ENCODE measurements around the gene IL16.

Gene IL16

DNA sequence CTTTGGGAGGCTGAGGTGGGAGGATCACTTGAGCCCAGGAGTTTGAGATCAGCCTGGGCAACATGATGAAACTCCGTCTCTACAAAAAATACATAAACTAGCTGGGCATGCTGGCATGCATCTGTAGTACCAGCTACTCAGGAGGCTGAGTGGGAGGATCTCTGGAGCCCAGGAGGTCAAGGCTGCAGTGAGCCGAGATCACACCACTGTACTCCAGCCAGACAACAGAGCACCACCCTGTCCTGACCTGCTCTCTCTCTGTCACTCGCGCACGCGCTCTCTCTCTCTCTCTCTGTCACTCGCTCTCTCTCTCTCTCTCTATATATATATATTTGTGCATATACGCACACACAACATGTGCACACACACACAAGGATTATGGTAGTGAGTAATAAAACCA, 61.8 kb downstream of the IL16 start:
- no peak for DNase-seq

DNA sequence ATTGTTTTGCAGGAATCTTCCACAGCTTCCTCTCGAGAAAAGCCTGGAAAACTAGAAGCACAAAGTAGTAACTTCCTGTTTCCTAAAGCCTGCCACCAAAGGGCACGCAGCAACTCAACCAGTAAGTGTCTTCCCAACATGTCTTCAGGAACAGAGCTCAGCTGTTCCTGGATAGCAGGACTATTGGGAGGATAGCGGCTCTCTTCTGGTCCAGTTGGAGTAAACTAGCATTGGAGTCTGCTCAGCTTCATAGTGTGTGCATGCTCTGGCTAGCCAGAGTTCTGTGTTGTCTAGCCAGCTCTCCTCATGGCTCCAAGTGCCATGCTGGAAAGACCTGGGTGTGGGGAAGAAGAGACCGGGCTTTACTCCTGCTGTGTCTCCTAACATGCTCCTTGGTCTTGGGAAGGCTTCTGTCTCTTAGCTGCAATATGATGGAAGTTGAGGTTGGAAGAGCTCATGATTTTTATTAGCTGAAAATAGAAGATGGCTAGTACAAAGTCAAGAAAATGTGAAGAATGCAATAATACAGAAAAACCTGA, 63.1 kb downstream of the IL16 start:
- no peak for DNase-seq

DNA sequence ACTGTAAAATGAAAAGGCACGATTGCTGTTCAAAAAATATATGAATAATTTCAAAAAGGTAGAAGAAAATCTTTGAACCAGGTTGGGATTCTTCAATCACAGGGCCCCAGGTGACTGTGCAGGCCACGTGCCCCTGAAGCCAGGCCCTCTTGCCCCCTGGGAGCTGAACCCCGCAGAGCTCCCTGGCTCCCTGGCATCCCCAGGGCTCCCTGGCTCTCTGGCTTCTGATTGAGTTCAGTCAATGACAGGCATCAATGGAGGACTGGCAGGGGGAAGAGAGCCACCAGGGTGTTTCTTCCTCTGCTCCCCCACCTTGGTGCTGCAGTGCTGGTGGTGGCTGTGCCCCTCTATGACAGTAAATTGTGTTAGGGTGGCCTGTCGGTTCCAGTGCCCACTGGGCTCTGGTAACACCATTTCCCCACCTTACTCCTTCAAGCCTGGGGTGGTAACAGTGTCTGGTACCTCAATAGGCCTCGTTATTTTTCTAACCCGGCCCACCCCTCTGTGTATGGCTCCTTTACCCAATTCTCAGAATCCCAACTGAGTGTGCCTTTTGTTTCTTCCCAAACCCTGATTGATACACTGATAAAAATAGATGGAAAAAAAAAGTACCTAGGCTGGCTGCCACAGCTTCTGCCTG, 64.6 kb downstream of the IL16 start:
- no peak for DNase-seq

DNA sequence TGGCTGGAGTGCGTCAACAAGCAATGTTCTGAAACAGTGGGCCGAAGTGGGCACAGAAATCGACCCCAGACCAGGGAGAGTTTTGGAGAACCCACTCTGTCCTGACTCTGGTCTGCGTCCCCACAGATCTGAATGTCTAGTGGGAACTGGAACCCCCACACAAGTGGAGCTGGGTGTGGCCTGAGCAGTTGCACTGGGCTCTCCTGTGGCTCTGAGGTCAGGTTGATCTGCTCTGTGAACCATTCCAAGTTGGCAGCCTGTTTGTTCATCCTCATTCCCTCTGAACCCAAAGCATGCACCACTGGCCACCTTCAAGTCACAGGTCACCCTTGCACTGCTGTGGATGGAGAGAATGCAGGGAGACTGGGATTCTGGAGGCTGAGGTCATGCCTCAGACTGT, 66.8 kb downstream of the IL16 start:
- DNase-seq, result no peak

DNA sequence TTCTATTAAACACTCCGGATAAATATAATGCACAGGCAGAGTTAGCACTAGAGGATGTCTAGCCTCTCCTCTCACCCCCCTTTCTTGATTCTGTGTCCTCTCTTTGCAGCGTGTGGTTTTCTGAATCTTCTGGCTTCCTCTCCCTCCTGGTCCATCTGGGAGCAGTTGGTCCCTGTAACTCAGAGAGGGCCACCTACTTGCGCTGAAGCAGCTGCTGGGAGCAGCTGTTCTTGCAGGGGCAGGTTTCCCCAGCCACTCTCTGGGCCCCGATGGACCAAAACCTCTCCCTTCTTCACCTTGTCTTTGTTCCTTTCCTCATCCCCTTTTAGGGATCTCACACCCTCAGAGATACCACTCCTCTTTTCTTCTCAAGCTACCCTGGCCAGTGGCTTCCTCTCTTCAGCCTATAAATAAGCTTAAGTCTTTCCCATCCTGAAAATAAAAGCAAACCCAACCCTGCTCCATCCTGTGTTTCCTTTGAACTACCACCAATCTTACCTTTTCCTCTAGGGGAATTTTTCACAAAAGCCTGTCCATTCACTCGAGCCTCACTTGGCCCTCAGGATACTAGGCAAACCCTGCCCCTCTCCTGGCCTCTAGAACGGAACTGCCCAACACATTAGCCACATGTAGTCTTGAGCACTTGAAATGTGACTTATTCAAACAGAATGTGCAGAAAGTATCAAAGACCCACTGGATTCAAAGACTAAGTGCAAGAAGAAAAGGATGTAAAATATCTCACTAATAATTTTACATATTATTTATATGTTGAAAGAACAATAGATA, 67.6 kb downstream of the IL16 start:
- no peak for DNase-seq

DNA sequence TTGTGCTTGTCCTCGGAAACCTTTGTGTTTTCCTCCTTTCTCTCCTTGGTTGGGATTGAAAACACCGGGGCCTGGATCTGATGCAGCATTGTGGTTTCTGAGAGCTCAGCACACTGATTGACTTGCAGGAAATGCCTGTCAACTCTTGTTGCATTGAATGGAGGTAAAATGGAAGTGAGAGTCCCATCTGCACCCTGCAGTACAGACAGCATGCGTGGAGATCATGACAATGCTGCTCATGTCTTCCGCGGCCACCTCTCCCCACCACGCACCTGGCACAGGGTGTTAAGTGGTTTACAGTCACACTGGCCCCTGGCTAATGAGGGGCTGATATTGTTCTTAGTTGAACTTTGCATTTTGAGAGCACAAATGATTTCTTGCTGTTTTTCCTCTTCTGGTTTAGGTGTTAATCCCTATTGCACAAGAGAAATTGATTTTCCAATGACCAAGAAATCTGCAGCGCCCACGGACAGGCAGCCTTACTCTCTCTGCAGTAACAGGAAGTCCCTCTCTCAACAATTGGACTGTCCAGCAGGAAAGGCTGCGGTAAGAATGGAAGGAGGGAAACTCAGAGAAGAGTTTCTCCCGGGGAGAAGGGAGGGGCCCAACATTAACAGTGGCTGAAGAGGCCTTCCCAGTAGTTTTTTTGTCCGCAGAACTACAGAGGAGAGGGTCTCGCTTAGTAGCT, 68.7 kb downstream of the IL16 start:
- DNase-seq, result no peak

DNA sequence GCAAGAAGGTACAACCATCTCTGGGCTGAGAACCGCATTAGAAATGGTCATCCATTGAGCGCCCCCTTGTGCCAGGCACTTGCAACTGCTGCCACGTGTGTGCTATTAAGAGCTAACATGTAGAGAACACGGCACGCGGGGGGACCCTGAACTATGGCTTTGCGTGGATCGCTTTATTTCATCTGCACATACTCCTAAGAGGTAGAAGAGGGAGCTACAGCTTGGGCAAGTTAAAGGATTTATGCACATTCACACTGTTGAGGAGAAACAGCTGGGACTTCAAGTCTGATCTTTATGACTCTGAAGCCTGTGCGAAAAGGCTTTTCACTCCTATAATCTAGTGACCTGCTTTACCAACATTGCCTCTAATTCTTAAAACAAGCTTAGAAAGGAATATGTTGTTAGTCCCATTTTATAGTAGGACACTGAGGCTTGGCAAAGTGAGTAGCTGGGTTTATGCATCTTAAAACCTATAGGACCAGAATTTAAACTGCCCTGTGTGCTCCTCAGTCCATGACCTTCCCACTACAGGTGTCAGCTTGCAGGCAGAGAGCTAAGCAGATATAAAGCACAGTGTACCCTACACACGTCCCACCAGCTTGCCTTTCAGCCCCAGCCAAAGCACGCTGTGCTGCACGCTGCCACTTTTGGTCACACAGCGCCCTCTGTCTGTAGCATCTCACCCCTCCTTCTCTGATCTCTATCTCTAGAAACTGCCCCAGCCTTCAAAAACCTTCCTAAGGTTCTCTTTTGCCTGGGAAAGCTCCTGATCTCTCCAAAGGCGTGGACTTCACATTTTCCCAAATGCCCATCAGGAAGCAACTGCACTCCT, 69.5 kb downstream of the IL16 start:
- DNase-seq, result peak; percentile 77

DNA sequence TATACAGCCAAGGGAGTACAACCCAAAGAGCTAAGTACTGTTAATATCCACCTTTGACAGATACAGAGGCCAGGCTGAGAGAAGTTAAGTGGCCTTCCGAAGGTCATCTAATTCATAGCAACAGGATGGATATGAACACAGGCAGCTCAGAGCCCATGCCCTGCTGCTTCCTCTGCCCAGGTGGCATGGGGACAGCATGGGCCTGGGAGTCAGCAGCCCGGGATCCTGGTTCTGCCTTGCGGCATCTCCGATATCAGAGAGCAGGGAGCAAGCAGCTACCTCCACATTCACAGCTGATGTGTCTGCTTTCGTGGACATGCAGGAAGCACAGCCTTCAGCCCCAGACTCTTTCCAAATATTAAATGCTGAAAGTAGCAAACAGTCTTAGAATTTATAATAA, 71.7 kb downstream of the IL16 start:
- no peak for DNase-seq

DNA sequence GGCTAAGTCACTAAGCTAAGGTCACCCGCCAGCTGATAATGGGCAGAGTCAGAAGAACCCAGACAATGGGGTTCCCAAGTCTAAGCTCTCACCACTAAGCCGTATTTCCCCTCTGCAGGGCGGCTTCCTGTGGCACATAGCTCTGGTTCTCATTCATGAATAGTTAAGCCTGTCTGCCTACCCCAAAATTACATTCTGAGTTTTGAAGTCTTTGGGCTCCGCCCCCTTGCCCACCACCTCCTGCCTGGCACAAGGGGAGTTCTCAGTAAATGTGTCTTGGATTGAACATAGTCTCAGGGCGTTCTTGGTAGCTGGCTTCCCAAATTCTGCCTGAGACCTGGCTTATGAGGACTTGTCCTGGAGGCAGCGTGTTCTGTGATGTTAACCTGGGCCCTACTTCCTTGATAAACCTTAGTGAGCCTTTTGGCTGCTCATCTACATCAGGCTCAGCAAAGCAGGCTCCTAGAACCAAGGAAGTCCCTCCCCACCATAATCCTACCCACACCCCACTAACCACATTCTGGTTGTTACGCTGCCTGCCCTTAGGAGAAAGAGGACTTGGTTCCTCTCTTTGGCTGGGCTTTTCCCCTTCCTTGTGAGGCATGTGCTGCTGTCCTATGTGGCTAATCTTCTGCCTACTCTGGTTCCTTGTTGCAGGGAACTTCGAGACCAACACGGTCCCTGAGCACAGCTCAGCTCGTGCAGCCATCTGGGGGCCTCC, 72.4 kb downstream of the IL16 start:
- no peak for DNase-seq

DNA sequence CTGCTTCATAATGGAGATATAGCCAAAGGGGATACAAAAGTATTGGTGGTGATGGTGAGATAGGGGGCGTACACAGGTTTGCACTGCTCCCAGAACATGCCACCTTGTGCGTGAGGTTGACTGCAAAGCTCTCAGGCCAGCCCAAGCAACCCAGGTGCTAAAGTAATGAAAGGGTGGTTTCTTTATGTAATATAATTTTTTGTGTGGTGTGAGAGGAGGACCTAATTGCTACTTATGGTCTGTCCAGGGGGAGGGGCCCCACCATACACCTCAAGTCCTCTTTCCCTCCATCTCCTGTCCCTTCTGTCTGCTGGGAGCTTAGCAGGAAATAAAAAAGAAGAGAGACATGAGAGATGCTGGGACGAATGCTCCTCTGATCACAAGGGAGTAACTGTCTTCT, 73.5 kb downstream of the IL16 start:
- DNase-seq, result no peak

DNA sequence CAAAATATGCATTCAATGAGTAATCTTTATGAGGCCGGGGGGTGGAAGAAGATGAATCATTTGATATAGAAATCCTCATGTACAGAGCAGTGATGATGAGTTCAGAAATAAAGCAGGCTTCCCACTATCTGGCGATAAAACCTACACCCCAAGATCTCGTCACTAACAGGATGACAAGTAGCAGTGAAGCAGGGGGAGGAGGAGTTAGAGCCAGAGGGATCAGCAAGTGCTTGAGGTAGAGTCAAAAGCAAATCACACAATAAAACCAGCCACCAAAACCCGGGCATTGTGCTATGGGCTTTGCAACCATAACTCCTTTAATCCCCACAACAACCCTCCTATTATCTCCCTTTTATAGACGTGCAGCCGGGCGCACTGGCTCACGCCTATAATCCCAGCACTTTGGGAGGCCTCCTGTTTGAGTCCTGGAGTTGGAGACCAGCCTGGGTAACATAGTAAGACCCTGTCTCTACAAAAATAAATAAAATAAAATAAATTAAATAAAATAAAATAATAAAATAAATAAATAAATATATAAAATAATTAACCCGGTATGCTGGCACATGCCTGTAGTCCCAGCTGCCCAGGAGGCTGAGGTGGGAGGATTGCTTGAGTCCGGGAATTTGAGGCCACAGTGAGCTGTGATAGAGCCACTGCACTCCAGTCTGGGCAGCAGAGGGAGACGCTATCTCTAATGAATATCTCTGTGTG, 74.3 kb downstream of the IL16 start:
- DNase-seq, result no peak

DNA sequence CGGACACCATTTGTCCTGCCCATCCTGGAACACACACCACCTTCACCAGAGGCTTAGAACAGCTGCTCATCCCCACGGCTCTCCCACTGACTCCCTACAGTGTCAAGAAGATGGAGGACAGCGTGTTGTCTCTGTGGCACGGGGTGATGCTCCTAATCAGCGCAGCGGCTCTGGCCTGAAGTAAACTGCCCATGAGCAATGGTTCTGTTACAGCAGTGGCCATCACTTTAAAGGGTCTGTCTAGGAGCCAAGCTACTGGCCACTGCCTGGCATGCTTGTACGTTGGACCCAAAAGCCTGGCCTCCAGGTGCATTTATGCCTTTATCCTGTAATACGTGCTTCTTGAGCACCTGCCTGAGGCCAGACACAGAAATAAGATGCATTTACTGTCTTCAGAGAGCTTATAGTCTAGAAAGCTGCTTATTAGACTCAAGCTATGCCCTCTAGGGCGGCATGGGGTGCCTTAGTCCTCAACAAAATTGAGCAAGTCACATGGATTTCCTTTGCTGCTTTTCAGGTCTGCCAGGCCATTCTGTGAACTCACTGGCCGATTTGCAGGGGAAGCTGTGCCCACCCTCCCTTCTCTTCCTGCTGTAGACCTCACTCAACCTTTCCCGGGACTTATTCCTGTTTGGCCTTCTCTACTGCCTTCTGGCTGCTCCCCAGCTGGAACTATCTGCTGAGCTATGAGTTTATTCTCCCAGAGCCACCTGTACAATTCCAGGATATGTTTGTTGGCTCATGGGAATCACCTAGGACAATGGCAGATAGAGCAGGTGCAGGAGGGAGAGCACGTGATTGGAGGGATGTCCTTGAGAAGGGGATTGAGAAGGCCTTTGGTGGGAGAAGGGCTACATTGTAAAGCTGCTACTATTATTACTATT, 75.3 kb downstream of the IL16 start:
- no peak for DNase-seq

DNA sequence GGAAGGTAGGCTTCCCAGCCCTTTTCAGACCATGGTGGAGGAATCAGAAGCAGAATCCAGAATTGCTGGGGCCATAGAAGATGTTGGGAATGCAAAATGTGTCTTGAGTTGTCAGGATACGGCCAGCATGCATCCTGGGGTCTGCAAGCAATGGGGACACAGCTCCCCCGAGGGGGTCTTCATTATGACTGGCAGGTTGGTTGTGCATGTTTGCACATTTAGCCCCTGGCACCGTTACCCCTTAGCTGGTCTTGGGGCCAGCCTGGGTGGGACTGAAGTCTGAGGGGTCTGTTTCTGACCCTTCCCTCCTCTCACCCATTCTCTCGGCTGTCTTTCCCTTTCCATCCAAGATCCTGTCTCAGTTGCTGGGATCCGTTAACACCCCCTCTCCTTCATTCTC, 76.5 kb downstream of the IL16 start:
- no peak for DNase-seq

DNA sequence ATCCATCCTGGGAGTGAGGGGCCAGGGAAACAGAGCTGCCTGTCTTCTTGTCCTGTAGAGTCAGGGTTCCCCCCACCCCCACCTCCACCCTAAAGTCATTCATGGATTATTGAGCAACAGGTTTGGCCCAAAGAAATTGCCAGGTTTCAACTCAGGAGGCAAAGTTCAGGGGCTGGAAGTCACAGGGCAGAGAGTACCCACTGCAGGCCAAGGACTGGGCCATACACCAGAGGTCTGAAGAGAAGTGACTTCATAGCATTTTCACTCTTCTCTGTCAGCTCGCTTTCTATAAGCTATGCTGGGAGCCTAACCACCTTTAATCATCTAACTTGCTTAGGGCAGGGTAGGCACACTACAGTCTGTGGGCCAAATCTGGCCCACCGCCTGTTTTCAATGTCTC, 77.2 kb downstream of the IL16 start:
- DNase-seq, result no peak

DNA sequence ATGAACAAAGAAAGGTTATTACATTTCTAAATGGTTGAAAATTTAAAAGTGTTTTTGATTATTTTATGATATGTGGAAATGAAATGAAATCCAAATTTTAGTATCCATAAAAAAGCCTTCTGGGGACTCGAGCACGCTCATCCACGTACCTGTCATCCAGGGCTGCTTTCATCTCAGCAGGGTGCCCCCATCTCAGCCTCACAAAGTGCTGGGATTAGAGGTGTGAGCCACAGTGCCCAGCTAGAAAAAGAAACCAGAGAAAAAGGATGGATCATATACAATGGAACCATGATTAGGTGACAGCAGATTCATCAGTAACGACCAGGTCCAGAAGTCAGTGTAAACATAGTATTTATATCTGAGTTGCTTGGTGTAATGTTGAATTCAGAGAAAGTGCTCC, 77.6 kb downstream of the IL16 start:
- no peak for DNase-seq

DNA sequence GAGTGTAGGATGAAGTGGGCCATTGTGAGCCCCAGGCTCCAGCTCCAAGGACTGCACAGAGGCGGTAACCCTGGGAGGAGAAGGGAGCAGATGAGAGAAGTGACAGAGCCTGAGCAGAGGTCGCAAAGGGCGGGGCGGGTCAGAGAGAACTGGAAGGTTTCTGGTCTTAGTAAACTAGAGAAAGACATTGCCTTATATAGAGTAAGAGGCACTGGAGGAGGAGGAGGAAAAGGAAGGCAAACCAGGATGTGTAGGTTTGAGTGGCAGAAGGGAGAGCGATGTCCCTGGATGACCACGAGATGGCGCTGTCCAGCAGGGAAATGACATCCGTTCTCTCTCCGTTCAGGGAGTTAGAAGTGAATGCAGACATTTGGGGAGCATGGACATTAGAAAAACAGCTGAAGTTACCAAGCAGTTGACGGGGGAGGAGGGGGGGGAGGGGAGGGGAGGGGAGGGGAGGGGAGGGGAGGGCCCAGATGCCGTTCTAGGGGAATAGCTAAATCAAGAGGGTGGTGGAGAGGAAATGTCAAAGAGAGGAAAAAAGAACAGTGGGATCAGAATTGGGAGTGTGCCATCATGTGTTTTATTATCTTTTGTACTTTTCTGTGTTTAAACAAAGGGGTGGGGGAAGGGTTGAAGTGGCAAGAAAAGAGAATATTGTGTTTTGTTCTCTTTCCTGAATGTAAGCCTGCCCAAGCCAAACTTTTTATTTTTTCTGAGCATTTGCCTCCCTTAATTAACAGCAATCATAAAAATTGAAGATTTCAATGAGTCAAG, 78.4 kb downstream of the IL16 start:
- peak; percentile 82 for DNase-seq

DNA sequence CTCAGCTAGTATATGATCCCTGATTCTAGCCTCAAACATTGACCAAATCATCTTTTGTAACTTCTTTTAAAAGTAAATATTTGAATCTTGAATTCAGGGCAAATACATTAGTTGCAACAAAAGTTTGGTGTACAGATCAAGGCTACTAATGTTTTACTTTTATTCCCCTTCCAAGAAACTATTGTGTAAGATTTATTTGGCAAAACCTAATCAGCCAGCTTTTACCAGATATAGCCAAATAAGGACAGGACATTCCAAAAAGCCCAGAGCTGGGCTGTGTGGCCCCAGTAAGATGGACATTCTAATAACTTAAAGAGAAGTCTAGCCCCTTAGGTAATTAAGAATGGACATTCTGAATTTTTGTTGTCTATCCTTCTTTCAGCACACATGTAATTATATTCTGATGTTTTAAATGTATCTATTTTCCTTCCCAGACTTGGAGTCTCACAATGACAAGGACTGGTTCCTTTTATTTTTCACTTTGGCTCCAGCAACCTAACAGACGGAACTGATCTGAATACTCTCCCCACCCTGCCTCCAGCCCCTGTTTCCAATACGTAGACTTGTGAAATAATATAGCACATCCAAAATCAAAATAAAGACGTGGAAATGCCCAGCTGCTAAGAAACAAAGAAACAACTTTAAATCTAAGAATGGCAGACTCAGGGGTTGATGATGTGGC, 79.2 kb downstream of the IL16 start:
- DNase-seq, result no peak

DNA sequence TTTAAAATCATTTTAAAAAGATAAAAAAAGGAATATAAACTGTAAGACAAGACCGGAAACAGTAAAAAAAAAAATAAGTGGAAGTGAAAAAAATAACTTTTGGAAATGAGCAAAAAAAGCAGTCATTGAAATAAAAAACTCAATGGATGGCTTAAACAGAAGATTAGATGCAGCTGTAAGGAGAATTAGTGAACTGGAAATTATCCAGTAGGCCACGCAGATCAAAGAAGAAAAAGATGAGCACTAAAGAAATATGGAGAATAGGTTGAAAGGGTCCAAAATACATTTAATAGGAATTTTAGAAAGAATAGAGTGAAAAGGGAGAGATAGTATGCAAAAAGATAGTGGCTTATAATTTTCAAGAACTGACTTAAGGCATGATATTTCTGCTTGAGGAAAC, 80.3 kb downstream of the IL16 start:
- DNase-seq, result no peak

DNA sequence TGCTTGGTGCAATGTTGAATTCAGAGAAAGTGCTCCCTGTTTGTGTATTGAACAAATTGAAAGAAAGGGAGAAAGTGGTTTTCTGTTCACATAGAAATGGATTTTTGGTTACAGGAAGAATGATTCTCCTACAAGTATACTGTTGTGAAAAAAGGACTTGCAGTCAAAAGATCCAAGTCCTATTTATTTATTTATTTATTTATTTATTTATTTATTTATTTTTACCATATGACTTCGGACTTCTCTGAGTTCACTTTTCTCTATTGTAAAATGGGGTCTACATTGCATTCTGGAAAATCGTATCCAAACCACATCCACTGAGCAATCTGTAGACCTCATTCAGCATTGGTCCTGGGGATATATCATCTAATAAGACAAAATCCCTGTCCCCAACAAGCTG, 81.2 kb downstream of the IL16 start:
- DNase-seq, result no peak

Data from CD4-positive, alpha-beta T cell treated with Interleukin-4 for 4 hours (primary cell).